ENCODE results near the gene ALK. TPM values are rescaled to one million over a fixed set of nuclear protein-coding genes. Genes with fewer than 3 reads are reported as not detected.

Gene ALK
- total and polyA plus RNA-seq, 10 of the 15 experiments (the other 5 are each of a cell fraction or from before 2014, with no cell fraction given): 0.11 TPM; not detected in 9

- BruUV-seq (replicated peaks): no TSS peak
- TF ChIP-seq ATF7 (IDR thresholded peaks at IDR 0.05; ENCODE audit: low read depth) (peak; percentile 39; the same call in 1 of the 2 replicates), HDGF (IDR thresholded peaks at IDR 0.05) (no peak), IKZF2 (IDR thresholded peaks at IDR 0.05) (peak in 1 of 2 experiments; percentile 47; a peak in 2 of 4 replicates), STAT1 (conservative IDR thresholded peaks at IDR 0.05) (no peak), SIX5 (IDR thresholded peaks at IDR 0.05; ENCODE audit: low read depth, low read length, severe bottlenecking) (no peak), PAX8 (IDR thresholded peaks at IDR 0.05) (no peak), CHD4 (IDR thresholded peaks at IDR 0.05) (no peak), IKZF1 (conservative IDR thresholded peaks at IDR 0.05) (peak; percentile 28; the same call in 1 of the 2 replicates), NR2C2 (IDR thresholded peaks at IDR 0.05; ENCODE audit: borderline replicate concordance, control insufficient read depth, insufficient read length, low read depth) (no peak), RUNX3 (IDR thresholded peaks at IDR 0.05; ENCODE audit: low read length) (peak; percentile 77), USF2 (IDR thresholded peaks at IDR 0.05; ENCODE audit: borderline replicate concordance, low read depth, low read length) (no peak), NR2F1 (conservative IDR thresholded peaks at IDR 0.05) (no peak), ZZZ3 (IDR thresholded peaks at IDR 0.05; ENCODE audit: control insufficient read depth, insufficient read length, low read depth) (no peak), CREB1 (IDR thresholded peaks at IDR 0.05; ENCODE audit: low read depth) (peak; percentile 45; the same call in 1 of the 2 replicates), EP300 (IDR thresholded peaks at IDR 0.05; ENCODE audit: borderline replicate concordance in 1 of 2, control insufficient read depth in 1 of 2, low read depth in 2 of 2, low read length in 2 of 2) (peak in 1 of 2 experiments; percentile 49; a peak in 1 of 4 replicates), MTA2 (IDR thresholded peaks at IDR 0.05; ENCODE audit: low read depth) (peak; percentile 53; the same call in 1 of the 2 replicates), JUNB (IDR thresholded peaks at IDR 0.05) (peak; percentile 56), SPI1 (IDR thresholded peaks at IDR 0.05; ENCODE audit: borderline replicate concordance, insufficient read depth, low read depth, low read length) (no peak), POLR2AphosphoS2 (IDR thresholded peaks at IDR 0.05; ENCODE audit: low read depth, low read length) (no peak), PRDM15 (CRISPR knock-in tag; IDR thresholded peaks at IDR 0.05) (no peak)
Measured at GRCh38 chr2:29583104-29583503, 338.3 kb downstream of the ALK start.

More at GRCh38 chr2:29583104-29583503, 338.3 kb downstream of the ALK start:
- Histone ChIP-seq H3K4me3 (no peak overlapping the region), H3K79me2 (ENCODE audit: control insufficient read depth, insufficient read depth, low read length) (no peaks in the 10 kb centered on the region), H3K27ac (ENCODE audit: control insufficient read depth, insufficient read depth) (no peak overlapping the region), H3K4me2 (ENCODE audit: control insufficient read depth, insufficient read depth) (no peak overlapping the region), H2AFZ (ENCODE audit: control insufficient read depth, low read depth, low read length) (no peak overlapping the region), H3K36me3 (ENCODE audit: control insufficient read depth in 2 of 2, insufficient read depth in 2 of 2, low read length in 1 of 2) (no peaks in the 10 kb centered on the region), H4K20me1 (ENCODE audit: control insufficient read depth, insufficient read depth) (no peaks in the 10 kb centered on the region), H3K9me3 (replicated peaks; ENCODE audit: control insufficient read depth, insufficient read depth, low read length) (no peaks in the 10 kb centered on the region), H3K9ac (ENCODE audit: control insufficient read depth, insufficient read depth, low read length) (no peak overlapping the region), H3K27me3 (replicated peaks in 1 of 2; ENCODE audit: control insufficient read depth in 2 of 2, insufficient read depth in 2 of 2, low read length in 1 of 2) (no peaks in the 10 kb centered on the region; a peak in 2 of 4 replicates), H3K4me1 (ENCODE audit: control insufficient read depth, insufficient read depth, low read length) (no peaks in the 10 kb centered on the region)
- intact Hi-C loops (cut with micrococcal nuclease; ENCODE audit: unreplicated experiment) (loop anchor here (10.0 kb wide), 1 partner anchor 268 kb away; no protein-coding TSS in a partner anchor), in situ Hi-C loops (cut with MboI) (no loop called here)
- no peak for FAIRE-seq
- ATAC-seq: peak; percentile 93
- SMC1A ChIA-PET (ENCODE audit: uncharacterized antibody, unreplicated experiment): no interaction called here
- WGBS (ENCODE audit: insufficient coverage, insufficient replicate concordance, low lambda C conversion rate, missing lambda C conversion rate): 0% methylated on average over 1 of the region's 1 CpG
- CTCF ChIA-PET: interaction anchor here (0.7 kb wide), 1 partner anchor 198 kb away, joined by 3 read pairs; no protein-coding TSS in a partner anchor
- POLR2A ChIA-PET: no interaction called here
- DNase-seq (ENCODE audit: low read depth, low spot score): peak; percentile 47
- RAD21 ChIA-PET (ENCODE audit: unreplicated experiment): interaction anchor here (0.7 kb wide), 1 partner anchor 205 kb away, joined by 4 read pairs; no protein-coding TSS in a partner anchor

Measured in GM12878 (cell line).